H9 (cell line): ENCODE data around the gene TTC29. TPM values are rescaled to one million over a fixed set of nuclear protein-coding genes. Genes with fewer than 3 reads are reported as not detected.
"Not testable (repeated sequence)": the region's sequence is repeated elsewhere in the genome, so short reads cannot be mapped to it uniquely, and the experiment has no call there.

Experiments
- DNase-seq: peaks from one replicate; pipeline ENCODE4 v3.0.0-alpha.2; 2017
- H2AFZ ChIP-seq: one replicate; pipeline ENCODE4 v1.6.1; 2013; ENCODE audit warnings: mild to moderate bottlenecking, low read length, control low read depth, moderate library complexity
- H2AK5ac ChIP-seq: 2 replicates; pipeline ENCODE4 v1.6.1; 2013; ENCODE audit warnings: low read length, control low read depth, mixed read lengths; ENCODE audit not compliant: insufficient read length
- H2BK120ac ChIP-seq: one replicate; pipeline ENCODE4 v1.6.1; 2013; ENCODE audit warnings: low read depth, mild to moderate bottlenecking, low read length, control low read depth, inconsistent platforms; ENCODE audit not compliant: poor library complexity, severe bottlenecking
- H2BK12ac ChIP-seq: 2 replicates; pipeline ENCODE4 v1.6.1; 2013; ENCODE audit warnings: low read length, control low read depth, mixed read lengths, low read depth; ENCODE audit not compliant: insufficient read length
- H2BK15ac ChIP-seq: 2 replicates; pipeline ENCODE4 v1.6.1; 2013; ENCODE audit warnings: low read depth, low read length, control low read depth
- H2BK20ac ChIP-seq: one replicate; pipeline ENCODE4 v1.6.1; 2013; ENCODE audit warnings: low read depth, mild to moderate bottlenecking, low read length, control low read depth, inconsistent platforms; ENCODE audit not compliant: poor library complexity, severe bottlenecking
- H2BK5ac ChIP-seq: 2 replicates; pipeline ENCODE4 v1.6.1; 2013; ENCODE audit warnings: low read length, control low read depth, mixed read lengths; ENCODE audit not compliant: insufficient read length
- H3K14ac ChIP-seq: 2 replicates; pipeline ENCODE4 v1.6.1; 2013; ENCODE audit warnings: low read length, control low read depth; ENCODE audit not compliant: insufficient read depth
- H3K18ac ChIP-seq: 2 replicates; pipeline ENCODE4 v1.6.1; 2013; ENCODE audit warnings: low read depth, mild to moderate bottlenecking, mixed read lengths, low read length, control low read depth; ENCODE audit not compliant: insufficient read length
- H3K23ac ChIP-seq: 2 replicates; pipeline ENCODE4 v1.6.1; 2013; ENCODE audit warnings: low read length, control low read depth, mixed read lengths, low read depth; ENCODE audit not compliant: insufficient read length
- H3K23me2 ChIP-seq: 2 replicates; pipeline ENCODE4 v1.6.1; 2013; ENCODE audit warnings: low read depth, mild to moderate bottlenecking, mixed read lengths, low read length, control low read depth; ENCODE audit not compliant: insufficient read length, poor library complexity, severe bottlenecking
- H3K27ac ChIP-seq: 2 replicates; pipeline ENCODE4 v1.5.1; 2013; ENCODE audit warnings: low read length, control low read depth, mixed read lengths, low read depth; ENCODE audit not compliant: insufficient read length
- H3K27me3 ChIP-seq: 2 replicates; pipeline ENCODE4 v1.6.1; 2013; ENCODE audit warnings: low read length, control low read depth, inconsistent platforms; ENCODE audit not compliant: insufficient read depth
- H3K4ac ChIP-seq: 2 replicates; pipeline ENCODE4 v1.6.1; 2013; ENCODE audit warnings: low read depth, mild to moderate bottlenecking, control low read depth, inconsistent platforms, low read length, moderate library complexity
- H3K4me1 ChIP-seq: 2 replicates; pipeline ENCODE4 v1.6.1; 2013; ENCODE audit warnings: low read length, control low read depth, inconsistent platforms; ENCODE audit not compliant: insufficient read depth
- H3K4me2 ChIP-seq: 2 replicates; pipeline ENCODE4 v1.6.1; 2013; ENCODE audit warnings: low read length, control low read depth, mixed read lengths; ENCODE audit not compliant: insufficient read length, insufficient read depth
- H3K56ac ChIP-seq: 2 replicates; pipeline ENCODE4 v1.6.1; 2013; ENCODE audit warnings: low read depth, mild to moderate bottlenecking, mixed read lengths, low read length, control low read depth; ENCODE audit not compliant: insufficient read length
- H3K79me1 ChIP-seq: 2 replicates; pipeline ENCODE4 v1.6.1; 2013; ENCODE audit warnings: low read depth, mild to moderate bottlenecking, moderate library complexity, low read length, control low read depth, inconsistent platforms; ENCODE audit not compliant: insufficient read depth, poor library complexity, severe bottlenecking
- H3K79me2 ChIP-seq: 2 replicates; pipeline ENCODE4 v1.6.1; 2013; ENCODE audit warnings: low read length, control low read depth, inconsistent platforms; ENCODE audit not compliant: insufficient read depth
- H3K9ac ChIP-seq: 2 replicates; pipeline ENCODE4 v1.6.1; 2013; ENCODE audit warnings: low read length, control low read depth, mixed read lengths; ENCODE audit not compliant: insufficient read length; ENCODE audit errors: extremely low read depth
- H3K9me3 ChIP-seq: one replicate; pipeline ENCODE4 v1.6.1; 2013; ENCODE audit warnings: low read depth, low read length, inconsistent platforms; ENCODE audit not compliant: control insufficient read depth
- H3T11ph ChIP-seq: one replicate; pipeline ENCODE4 v1.6.1; 2013; ENCODE audit warnings: mild to moderate bottlenecking, low read length, control low read depth, inconsistent platforms
- H4K20me1 ChIP-seq: one replicate; pipeline ENCODE4 v1.6.1; 2013; ENCODE audit not compliant: control insufficient read depth, insufficient read length, insufficient read depth
- H4K5ac ChIP-seq: 2 replicates; pipeline ENCODE4 v1.6.1; 2013; ENCODE audit warnings: low read depth, mild to moderate bottlenecking, mixed read lengths, low read length, control low read depth; ENCODE audit not compliant: insufficient read length
- H4K8ac ChIP-seq: replicated peaks from 2 replicates; pipeline ENCODE4 v1.6.1; 2013; ENCODE audit warnings: low read length, control low read depth, mixed read lengths, low read depth; ENCODE audit not compliant: insufficient read length
- H4K91ac ChIP-seq: 2 replicates; pipeline ENCODE4 v1.6.1; 2013; ENCODE audit warnings: low read depth, mild to moderate bottlenecking, moderate library complexity, mixed read lengths, low read length, control low read depth; ENCODE audit not compliant: insufficient read length
- H3K27ac Mint-ChIP-seq, 3 experiments: 2 replicates in 2 of 3; 3 replicates in 1 of 3; pipeline ENCODE4 v1.8.0; 2020 to 2021; ENCODE audit warnings: mixed read lengths in 3 of 3, mild to moderate bottlenecking in 1 of 3, moderate library complexity in 1 of 3
- H3K27me3 Mint-ChIP-seq: 2 replicates; pipeline ENCODE4 v1.8.0; 2021; ENCODE audit warnings: low read depth, mild to moderate bottlenecking, moderate library complexity, mixed read lengths
- H3K36me3 Mint-ChIP-seq, 3 experiments: 2 replicates in 2 of 3; 3 replicates in 1 of 3; pipeline ENCODE4 v1.8.0; 2020 to 2021; ENCODE audit warnings: low read depth in 3 of 3, mixed read lengths in 3 of 3; ENCODE audit not compliant: insufficient read depth in 1 of 3
- H3K4me1 Mint-ChIP-seq, 2 experiments: 2 replicates each; pipeline ENCODE4 v1.8.0; 2020; ENCODE audit warnings: mixed read lengths in 2 of 2
- H3K4me3 Mint-ChIP-seq, 2 experiments: 2 replicates in 1 of 2; 3 replicates in 1 of 2; pipeline ENCODE4 v1.8.0; 2020 to 2021; ENCODE audit warnings: mild to moderate bottlenecking in 2 of 2, mixed read lengths in 2 of 2, moderate library complexity in 1 of 2
- H3K9me3 Mint-ChIP-seq, 2 experiments: 2 replicates in 1 of 2; 3 replicates in 1 of 2; pipeline ENCODE4 v1.8.0; 2020; ENCODE audit warnings: mild to moderate bottlenecking in 2 of 2, mixed read lengths in 2 of 2, moderate library complexity in 1 of 2
- WGBS: extraction: QIAGEN DNeasy Blood & Tissue Kit; methylation state at CpG from one replicate; pipeline ENCODE4 v1.1.7; 2013; ENCODE audit warnings: missing lambda C conversion rate, low lambda C conversion rate, mixed read lengths; ENCODE audit not compliant: insufficient read length; ENCODE audit errors: extremely low coverage; 5-methylcytosine and 5-hydroxymethylcytosine counted together
- total RNA-seq: library from RNA; stranded (reverse); gene quantifications from 2 replicates; pipeline ENCODE4 v1.2.1, GENCODE V29; 2021
- TF ChIP-seq, protein P1 (sequence below): fragments of 200-600 bp; sonication (generic); conservative IDR thresholded peaks from 3 replicates; pipeline ENCODE4 v1.8.0; 2021; ENCODE audit warnings: antibody characterized with exemption, mild to moderate bottlenecking

The TTC29 gene
- total RNA-seq, 1 experiment from 2014 or later: not detected

DNA sequence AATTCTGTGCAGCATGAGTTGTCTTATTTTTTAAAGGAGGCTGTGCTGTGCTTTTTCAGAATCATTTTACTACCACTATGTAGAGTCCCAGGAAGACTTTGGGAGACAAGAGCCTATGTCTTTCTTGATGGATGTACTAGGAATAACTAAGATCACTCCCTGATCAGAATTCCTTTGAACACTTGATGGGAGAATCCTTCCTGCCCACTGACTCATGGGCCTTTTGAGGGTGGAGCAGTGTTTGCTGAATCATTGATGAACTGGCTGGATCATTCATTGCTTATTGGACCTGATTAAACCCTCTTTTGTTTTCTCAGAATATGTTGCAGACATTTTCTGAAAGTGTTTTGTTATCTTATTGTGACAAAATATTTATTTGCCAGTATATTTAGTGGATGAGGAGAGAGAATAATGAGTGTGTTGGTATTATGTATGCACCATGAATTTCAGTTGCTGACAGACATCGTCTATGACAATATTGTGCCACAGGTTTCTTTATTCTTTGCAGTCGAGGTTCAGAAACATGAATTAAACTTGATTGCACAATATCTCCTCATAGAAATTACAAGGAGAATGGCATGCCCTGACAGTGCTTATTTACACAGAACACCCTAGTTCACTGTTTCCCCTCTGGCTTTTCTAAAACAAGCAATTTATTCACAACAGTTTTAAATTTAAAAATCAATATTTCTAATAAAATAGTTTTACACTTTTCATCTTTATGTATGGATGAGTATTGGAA, 270.7 kb downstream of the TTC29 start:
- no peak overlapping the region for H2AFZ ChIP-seq
- Mint-ChIP-seq H3K4me3 (no peak overlapping the region), H3K27me3 (peaks cover 16% of the 10 kb centered on the region), H3K36me3 (peaks cover 0 to 1% (median 0%) of the 10 kb centered on the region in 3 experiments; a peak in 1 of 7 replicates), H3K27ac (no peak overlapping the region), H3K9me3 (peaks cover 0 to 4% of the 10 kb centered on the region in 2 experiments; a peak in 4 of 5 replicates), H3K4me1 (no peaks in the 10 kb centered on the region)
- H2BK120ac ChIP-seq: no peak overlapping the region
- H2BK15ac ChIP-seq: no peak overlapping the region
- H4K20me1 ChIP-seq: no peaks in the 10 kb centered on the region
- no peak overlapping the region for H3K4ac ChIP-seq
- no peaks in the 10 kb centered on the region for H3K23me2 ChIP-seq
- no peak overlapping the region for H4K8ac ChIP-seq
- H3K79me1 ChIP-seq: no peaks in the 10 kb centered on the region
- no peak overlapping the region for H3K23ac ChIP-seq
- H2BK12ac ChIP-seq: no peak overlapping the region
- DNase-seq: no peak
- no peak overlapping the region for H4K5ac ChIP-seq
- H2BK5ac ChIP-seq: no peak overlapping the region
- TF ChIP-seq, protein P1, sequence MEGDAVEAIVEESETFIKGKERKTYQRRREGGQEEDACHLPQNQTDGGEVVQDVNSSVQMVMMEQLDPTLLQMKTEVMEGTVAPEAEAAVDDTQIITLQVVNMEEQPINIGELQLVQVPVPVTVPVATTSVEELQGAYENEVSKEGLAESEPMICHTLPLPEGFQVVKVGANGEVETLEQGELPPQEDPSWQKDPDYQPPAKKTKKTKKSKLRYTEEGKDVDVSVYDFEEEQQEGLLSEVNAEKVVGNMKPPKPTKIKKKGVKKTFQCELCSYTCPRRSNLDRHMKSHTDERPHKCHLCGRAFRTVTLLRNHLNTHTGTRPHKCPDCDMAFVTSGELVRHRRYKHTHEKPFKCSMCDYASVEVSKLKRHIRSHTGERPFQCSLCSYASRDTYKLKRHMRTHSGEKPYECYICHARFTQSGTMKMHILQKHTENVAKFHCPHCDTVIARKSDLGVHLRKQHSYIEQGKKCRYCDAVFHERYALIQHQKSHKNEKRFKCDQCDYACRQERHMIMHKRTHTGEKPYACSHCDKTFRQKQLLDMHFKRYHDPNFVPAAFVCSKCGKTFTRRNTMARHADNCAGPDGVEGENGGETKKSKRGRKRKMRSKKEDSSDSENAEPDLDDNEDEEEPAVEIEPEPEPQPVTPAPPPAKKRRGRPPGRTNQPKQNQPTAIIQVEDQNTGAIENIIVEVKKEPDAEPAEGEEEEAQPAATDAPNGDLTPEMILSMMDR: no peak
- H4K91ac ChIP-seq: no peak overlapping the region
- no CpG with 5 or more reads among the region's 2 CpGs for WGBS
- no peak overlapping the region for H3T11ph ChIP-seq
- H3K27me3 ChIP-seq: no peaks in the 10 kb centered on the region
- no peaks in the 10 kb centered on the region for H3K79me2 ChIP-seq
- no peak overlapping the region for H3K9ac ChIP-seq
- no peak overlapping the region for H3K18ac ChIP-seq
- no peak overlapping the region for H2AK5ac ChIP-seq
- H3K27ac ChIP-seq: no peak overlapping the region
- H3K4me1 ChIP-seq: no peaks in the 10 kb centered on the region
- no peak overlapping the region for H3K4me2 ChIP-seq
- H2BK20ac ChIP-seq: no peak overlapping the region
- H3K56ac ChIP-seq: no peak overlapping the region
- H3K9me3 ChIP-seq: no peaks in the 10 kb centered on the region
- no peak overlapping the region for H3K14ac ChIP-seq

DNA sequence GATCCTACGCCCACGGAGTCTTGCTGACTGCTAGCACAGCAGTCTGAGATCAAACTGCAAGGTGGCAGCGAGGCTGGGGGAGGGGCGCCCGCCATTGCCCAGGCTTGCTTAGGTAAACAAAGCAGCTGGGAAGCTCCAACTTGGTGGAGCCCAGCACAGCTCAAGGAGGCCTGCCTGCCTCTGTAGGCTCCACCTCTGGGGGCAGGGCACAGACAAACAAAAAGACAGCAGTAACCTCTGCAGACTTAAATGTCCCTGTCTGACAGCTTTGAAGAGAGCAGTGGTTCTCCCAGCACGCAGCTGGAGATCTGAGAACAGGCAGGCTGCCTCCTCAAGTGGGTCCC, 281.7 kb downstream of the TTC29 start:
- not testable (repeated sequence) for H2BK5ac ChIP-seq, H3K27ac Mint-ChIP-seq, H3K27me3 ChIP-seq, H2BK15ac ChIP-seq, H2AK5ac ChIP-seq, H4K91ac ChIP-seq, H3K9me3 Mint-ChIP-seq, H3K9ac ChIP-seq, H2BK12ac ChIP-seq, H2BK120ac ChIP-seq, H4K5ac ChIP-seq, H3K9me3 ChIP-seq, H3K23ac ChIP-seq, H3K79me1 ChIP-seq, H2BK20ac ChIP-seq, H3K27ac ChIP-seq, H3K14ac ChIP-seq, H4K8ac ChIP-seq, H3K4me1 Mint-ChIP-seq, H3K18ac ChIP-seq, H3T11ph ChIP-seq, DNase-seq, H2AFZ ChIP-seq, H4K20me1 ChIP-seq, H3K4ac ChIP-seq, H3K4me1 ChIP-seq, H3K36me3 Mint-ChIP-seq, H3K56ac ChIP-seq, H3K23me2 ChIP-seq, H3K79me2 ChIP-seq, H3K4me2 ChIP-seq
- Mint-ChIP-seq H3K4me3 (peak overlapping the region in 1 of 2 experiments; percentile 62; a peak in 2 of 5 replicates), H3K27me3 (peaks cover 42% of the 10 kb centered on the region)
- no CpG with 5 or more reads among the region's 6 CpGs for WGBS
